ENCODE results near the gene DGCR2. TPM values are rescaled to one million over a fixed set of nuclear protein-coding genes. Genes with fewer than 3 reads are reported as not detected.
"Not testable (repeated sequence)": the region's sequence is repeated elsewhere in the genome, so short reads cannot be mapped to it uniquely, and the experiment has no call there.

The DGCR2 gene
- total RNA-seq, 1 donor from 2014 or later, result 35.2 TPM

GRCh38 chr22:19001204-19001603, 121.0 kb downstream of the DGCR2 start:
- intact Hi-C loops (cut with DNase I), result no loop called here
- no peak for DNase-seq (ENCODE audit: low spot score)

DNA sequence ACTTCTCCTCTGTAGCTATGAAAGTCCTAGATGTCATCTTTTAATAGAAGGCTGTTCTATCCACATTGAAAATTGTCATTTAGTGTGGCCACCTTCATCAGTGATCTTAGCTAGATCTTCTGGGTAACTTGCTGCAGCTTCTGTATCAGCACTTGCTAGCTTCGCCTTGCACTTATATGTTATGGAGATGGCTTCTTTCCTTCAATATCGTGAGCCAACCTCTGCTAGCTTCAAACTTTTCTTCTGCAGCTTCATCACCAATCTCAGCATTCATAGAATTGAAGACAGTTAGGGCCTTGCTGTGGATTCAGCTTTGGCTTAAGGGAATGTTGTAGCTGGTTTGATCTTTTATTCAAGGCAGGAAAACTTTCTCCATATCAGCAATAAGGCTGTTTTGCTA, 122.1 kb downstream of the DGCR2 start:
- intact Hi-C loops (cut with DNase I); DNase-seq (ENCODE audit: low spot score): not testable (repeated sequence)

- no peak for DNase-seq (ENCODE audit: low spot score)
- intact Hi-C loops (cut with DNase I), result no loop called here
Measured at GRCh38 chr22:18999416-18999815, 122.8 kb downstream of the DGCR2 start.

DNA sequence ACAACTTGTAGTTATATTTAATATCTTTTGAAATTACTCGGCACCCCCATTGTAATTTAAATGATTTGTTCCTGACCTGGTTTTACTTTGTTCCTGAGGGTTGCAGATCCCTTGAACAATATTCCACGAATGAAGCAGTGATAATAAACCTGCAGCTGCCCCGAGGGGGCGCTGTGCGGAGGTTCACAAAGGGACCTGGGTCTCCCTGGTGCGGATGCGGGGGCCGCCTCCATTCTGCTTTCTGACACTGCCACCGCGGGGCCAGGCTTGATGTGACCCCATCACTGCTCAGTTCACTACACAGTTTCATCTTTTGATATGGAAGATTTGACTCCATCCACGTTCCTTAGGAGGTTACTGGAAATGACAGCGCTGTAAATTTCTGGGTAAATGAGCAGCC, 123.2 kb downstream of the DGCR2 start:
- DNase-seq (ENCODE audit: low spot score), result no peak
- intact Hi-C loops (cut with DNase I), result no loop called here

DNA sequence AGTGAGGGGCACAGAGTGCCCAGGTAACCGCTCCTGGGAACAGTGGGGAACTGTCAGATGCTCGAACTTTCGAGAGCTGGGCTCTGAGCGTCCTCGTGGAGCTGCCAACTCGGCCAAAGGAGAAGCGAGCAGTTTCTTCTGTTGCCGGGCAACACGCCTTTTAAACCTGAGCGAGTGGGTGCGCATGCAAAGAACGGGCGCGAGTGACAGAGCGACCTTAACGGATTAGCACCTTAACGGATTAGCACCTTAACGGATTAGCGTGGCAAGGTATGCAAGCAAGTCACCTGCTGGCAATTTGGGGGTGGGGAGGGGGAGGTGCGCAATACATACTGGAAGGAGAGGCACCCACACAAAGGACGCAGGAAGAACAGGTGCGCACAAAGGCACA, 124.3 kb downstream of the DGCR2 start:
- intact Hi-C loops (cut with DNase I), result no loop called here
- no peak for DNase-seq (ENCODE audit: low spot score)

- DNase-seq (ENCODE audit: low spot score), result no peak
- intact Hi-C loops (cut with DNase I), result no loop called here
Measured at GRCh38 chr22:18997306-18997924, 124.8 kb downstream of the DGCR2 start.

GRCh38 chr22:18996376-18996900, 125.8 kb downstream of the DGCR2 start:
- DNase-seq (ENCODE audit: low spot score), result no peak
- intact Hi-C loops (cut with DNase I), result no loop called here

DNA sequence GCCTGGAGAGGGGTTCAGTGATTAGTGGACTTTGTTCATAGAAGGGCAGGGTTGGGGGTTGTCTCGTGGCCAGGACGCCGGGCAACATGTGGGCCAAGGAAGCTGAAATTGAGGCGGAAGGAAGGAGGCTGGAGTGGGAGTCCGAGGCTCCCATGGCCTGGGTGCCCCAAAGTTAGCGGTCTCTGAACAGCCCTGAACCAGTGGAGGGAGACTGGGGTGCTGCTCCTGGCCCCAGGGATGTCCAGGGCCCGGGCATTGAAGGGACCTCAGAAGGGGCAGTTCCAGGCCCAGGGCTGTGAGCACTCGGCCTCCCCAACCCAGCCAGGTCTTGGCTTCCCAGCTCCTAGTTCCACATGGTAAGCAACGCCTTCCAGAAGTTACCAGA, 126.9 kb downstream of the DGCR2 start:
- DNase-seq (ENCODE audit: low spot score), result no peak
- intact Hi-C loops (cut with DNase I), result no loop called here

DNA sequence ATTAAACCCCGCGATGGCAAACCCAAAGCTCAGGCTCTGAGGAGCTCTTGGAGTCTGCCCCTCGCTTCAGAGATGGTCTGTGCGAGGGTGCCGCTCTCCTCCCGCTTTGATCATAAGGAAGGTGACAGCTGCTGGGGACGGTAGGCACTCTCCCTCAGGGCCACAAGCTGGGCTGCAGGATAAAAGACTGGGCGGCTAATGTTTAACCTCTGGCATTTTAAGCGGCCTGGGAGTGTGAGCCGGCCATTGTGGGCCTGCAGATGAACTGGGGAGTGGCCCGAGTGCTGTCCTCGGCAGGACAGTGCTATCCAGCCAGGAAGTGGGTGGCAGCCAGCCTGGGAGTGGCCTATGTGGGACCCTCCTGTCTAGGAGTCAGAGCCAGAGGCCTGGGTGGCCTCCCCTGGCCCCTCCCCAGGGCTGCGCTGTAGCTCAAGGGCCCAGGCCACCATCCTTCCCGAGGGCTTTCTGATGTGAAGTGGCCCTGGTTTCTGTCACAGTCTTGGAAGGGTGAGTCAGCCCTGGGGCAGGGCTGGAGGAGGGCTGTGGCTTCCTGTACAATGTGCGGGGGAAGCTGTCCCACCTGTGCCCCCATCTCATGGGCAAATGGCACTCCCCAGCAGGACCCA, 127.4 kb downstream of the DGCR2 start:
- DNase-seq (ENCODE audit: low spot score), result no peak
- intact Hi-C loops (cut with DNase I), result no loop called here

- no peak for DNase-seq (ENCODE audit: low spot score)
- intact Hi-C loops (cut with DNase I), result no loop called here
Measured at GRCh38 chr22:18994056-18994455, 128.2 kb downstream of the DGCR2 start.

DNA sequence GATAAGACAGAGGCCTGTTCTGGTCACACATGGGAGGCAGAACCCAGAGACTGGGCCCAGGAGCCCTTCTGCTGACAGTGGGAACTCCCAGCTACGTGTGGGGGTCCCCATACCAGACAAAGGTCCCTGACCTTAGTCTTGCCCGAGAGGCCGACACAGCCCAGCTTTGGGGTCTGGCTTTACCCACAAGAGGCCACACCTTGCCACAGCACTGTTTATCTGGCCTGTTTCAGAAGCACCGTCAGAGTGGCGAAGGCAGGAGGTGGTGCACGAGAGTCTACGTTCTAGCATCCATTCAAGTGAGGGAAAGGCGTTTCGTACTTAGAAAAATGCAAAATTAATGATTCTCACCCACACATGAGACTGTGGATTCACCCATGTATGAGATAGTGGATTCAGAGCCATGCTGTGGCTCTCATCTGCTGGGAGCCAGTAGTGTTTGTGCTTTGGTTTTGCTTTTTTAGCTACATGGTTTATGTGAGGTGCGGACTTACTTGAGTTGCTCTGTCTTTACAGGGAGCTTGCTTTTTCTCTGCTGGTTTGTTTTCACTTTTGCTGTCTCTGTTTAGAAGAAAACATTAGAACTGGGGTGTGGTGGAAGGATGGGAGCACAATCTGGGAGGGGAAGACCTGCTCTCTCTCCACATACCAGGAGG, 129.5 kb downstream of the DGCR2 start:
- DNase-seq (ENCODE audit: low spot score), result no peak
- intact Hi-C loops (cut with DNase I), result no loop called here

GRCh38 chr22:18991821-18992442, 130.3 kb downstream of the DGCR2 start:
- intact Hi-C loops (cut with DNase I), result no loop called here
- DNase-seq (ENCODE audit: low spot score), result no peak

- DNase-seq (ENCODE audit: low spot score), result no peak
- intact Hi-C loops (cut with DNase I), result no loop called here
Measured at GRCh38 chr22:18991138-18991432, 131.1 kb downstream of the DGCR2 start.

DNA sequence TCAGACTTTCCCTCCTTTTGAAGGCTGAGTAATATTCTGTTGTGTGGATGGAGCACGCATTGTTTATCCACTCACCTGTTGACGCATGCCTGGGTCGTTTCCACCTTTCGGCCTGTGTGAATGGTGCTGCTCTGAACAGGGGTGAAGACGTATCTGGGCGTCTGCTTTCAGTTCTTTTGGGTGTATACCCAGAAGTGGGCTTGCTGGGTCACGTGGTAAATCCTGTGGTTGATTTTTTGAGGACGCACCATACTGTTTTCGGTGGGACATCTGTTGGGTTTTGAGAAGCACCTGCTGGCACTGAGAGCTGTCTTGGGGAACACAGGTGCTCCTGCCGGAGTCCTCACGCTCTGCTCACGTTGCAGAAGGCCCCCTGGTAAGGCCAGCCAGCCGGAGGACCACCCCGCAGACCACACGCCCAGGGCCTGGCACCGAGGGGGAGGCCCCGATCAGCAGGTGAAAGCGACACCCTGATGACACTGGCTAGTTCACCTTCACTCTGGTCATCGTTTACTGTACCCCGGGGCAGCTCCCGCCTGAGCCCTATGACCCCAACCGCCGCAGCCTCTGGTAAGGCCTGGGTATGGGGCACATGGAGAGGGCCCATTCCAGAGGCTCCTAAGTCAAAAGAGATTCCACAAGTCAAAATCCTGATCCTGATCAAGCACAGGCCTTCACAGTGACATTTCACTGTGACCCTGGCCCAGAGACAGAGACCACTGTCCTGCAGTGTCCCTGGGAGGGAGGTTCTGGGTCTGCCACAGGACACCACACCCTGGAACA, 131.7 kb downstream of the DGCR2 start:
- no peak for DNase-seq (ENCODE audit: low spot score)
- intact Hi-C loops (cut with DNase I), result no loop called here

GRCh38 chr22:18988958-18989357, 133.3 kb downstream of the DGCR2 start:
- DNase-seq (ENCODE audit: low spot score), result no peak
- intact Hi-C loops (cut with DNase I), result loop anchor here (10.0 kb wide), 1 partner anchor 56 kb away; no protein-coding TSS in a partner anchor

DNA sequence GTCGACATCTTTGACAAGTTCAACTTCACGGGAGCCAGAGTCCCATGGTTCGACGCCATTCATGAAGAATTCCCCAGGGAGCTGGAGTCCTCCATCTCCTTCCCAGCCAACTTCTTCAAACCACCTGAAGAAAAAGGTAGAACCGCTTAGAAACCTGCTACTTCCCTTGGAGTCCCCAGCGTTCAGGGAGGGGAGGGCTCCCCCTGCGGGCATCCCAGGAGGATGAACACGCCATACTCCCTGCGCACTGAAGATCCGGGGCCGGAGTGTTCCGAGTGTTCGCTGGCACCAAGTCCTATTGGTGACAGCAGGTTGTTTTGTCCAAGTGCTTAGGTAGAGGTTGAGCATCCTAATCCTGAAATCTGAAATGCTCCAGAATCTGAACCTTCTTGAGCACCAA, 134.4 kb downstream of the DGCR2 start:
- intact Hi-C loops (cut with DNase I), result loop anchor here (10.0 kb wide), 1 partner anchor 57 kb away; no protein-coding TSS in a partner anchor
- DNase-seq (ENCODE audit: low spot score), result no peak

DNA sequence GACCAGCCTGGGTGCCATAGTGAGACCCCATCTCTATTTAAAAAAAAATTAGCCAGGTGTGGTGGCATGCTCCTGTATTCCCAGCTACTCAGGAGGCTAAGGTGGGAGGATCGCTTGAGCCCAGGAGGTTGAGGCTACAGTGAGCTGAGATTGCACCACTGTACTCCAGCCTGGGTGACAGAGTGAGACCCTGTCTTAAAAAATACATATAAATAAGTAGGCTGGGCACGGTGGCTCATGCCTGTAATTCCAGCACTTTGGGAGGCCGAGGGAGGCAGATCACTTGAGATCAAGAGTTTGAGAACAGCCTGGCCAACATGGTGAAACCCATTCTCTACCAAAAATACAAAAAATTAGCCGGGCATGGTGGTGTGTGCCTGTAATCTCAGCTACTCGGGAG, 135.1 kb downstream of the DGCR2 start:
- DNase-seq (ENCODE audit: low spot score), result not testable (repeated sequence)
- intact Hi-C loops (cut with DNase I), result loop anchor here (10.0 kb wide), 1 partner anchor 58 kb away; no protein-coding TSS in a partner anchor
